ENCODE data around the gene HPSE2. TPM values are rescaled to one million over a fixed set of nuclear protein-coding genes. Genes with fewer than 3 reads are reported as not detected.
"Not testable (repeated sequence)": the region's sequence is repeated elsewhere in the genome, so short reads cannot be mapped to it uniquely, and the experiment has no call there.

HPSE2 gene
- total RNA-seq, 2 experiments from 2014 or later: not detected

- H3K4me1 Mint-ChIP-seq: no peaks in the 10 kb centered on the region
- CTCF ChIA-PET: interaction anchor here (0.6 kb wide), 1 partner anchor 814 kb away, joined by 4 read pairs; no protein-coding TSS in a partner anchor
- H3K4me3 Mint-ChIP-seq: no peak overlapping the region
- no peak overlapping the region for H3K27ac Mint-ChIP-seq
- H3K9me3 Mint-ChIP-seq (ENCODE audit: low read depth): no peaks in the 10 kb centered on the region
- no peaks in the 10 kb centered on the region for H3K36me3 Mint-ChIP-seq (ENCODE audit: low read depth)
- peaks cover 16% of the 10 kb centered on the region for H3K27me3 Mint-ChIP-seq
- DNase-seq (no peak), ATAC-seq (no peak)
- intact Hi-C loops (cut with DNase I, micrococcal nuclease): no loop called here
- POLR2A ChIA-PET: no interaction called here
Measured at GRCh38 chr10:98577168-98577567, 658.5 kb downstream of the HPSE2 start.

GRCh38 chr10:98576096-98576495 lies 659.6 kb downstream of the HPSE2 start:
- H3K9me3 Mint-ChIP-seq (ENCODE audit: low read depth): no peaks in the 10 kb centered on the region
- no peak for DNase-seq
- no peak overlapping the region for H3K27ac Mint-ChIP-seq
- POLR2A ChIA-PET: no interaction called here
- no peak for ATAC-seq
- H3K27me3 Mint-ChIP-seq: peaks cover 16% of the 10 kb centered on the region
- H3K4me1 Mint-ChIP-seq: no peaks in the 10 kb centered on the region
- H3K36me3 Mint-ChIP-seq (ENCODE audit: low read depth): no peaks in the 10 kb centered on the region
- CTCF ChIA-PET: no interaction called here
- intact Hi-C loops (cut with DNase I, micrococcal nuclease): no loop called here
- no peak overlapping the region for H3K4me3 Mint-ChIP-seq

- CTCF ChIA-PET: no interaction called here
- Mint-ChIP-seq H3K36me3 (ENCODE audit: low read depth) (no peaks in the 10 kb centered on the region), H3K4me3 (no peak overlapping the region), H3K9me3 (ENCODE audit: low read depth) (no peaks in the 10 kb centered on the region), H3K4me1 (no peaks in the 10 kb centered on the region), H3K27me3 (peaks cover 11% of the 10 kb centered on the region), H3K27ac (no peak overlapping the region)
- ATAC-seq (no peak), DNase-seq (no peak)
- intact Hi-C loops (cut with DNase I, micrococcal nuclease): no loop called here
- POLR2A ChIA-PET: no interaction called here
Measured at GRCh38 chr10:98572594-98572993, 663.1 kb downstream of the HPSE2 start.

GRCh38 chr10:98570834-98571233 lies 664.8 kb downstream of the HPSE2 start:
- DNase-seq (no peak), ATAC-seq (no peak)
- Mint-ChIP-seq H3K9me3 (ENCODE audit: low read depth) (no peaks in the 10 kb centered on the region), H3K27ac (no peak overlapping the region), H3K27me3 (peaks cover 11% of the 10 kb centered on the region), H3K4me1 (no peaks in the 10 kb centered on the region), H3K4me3 (no peak overlapping the region), H3K36me3 (ENCODE audit: low read depth) (no peaks in the 10 kb centered on the region)
- POLR2A ChIA-PET: interaction anchor here (0.6 kb wide), 1 partner anchor 481 kb away, joined by 3 read pairs; no protein-coding TSS in a partner anchor
- intact Hi-C loops (cut with DNase I, micrococcal nuclease): no loop called here
- CTCF ChIA-PET: no interaction called here

GRCh38 chr10:98569853-98570252 lies 665.8 kb downstream of the HPSE2 start:
- ATAC-seq (no peak), DNase-seq (no peak)
- intact Hi-C loops (cut with DNase I, micrococcal nuclease): no loop called here
- no peaks in the 10 kb centered on the region for H3K9me3 Mint-ChIP-seq (ENCODE audit: low read depth)
- no peak overlapping the region for H3K27ac Mint-ChIP-seq
- no peak overlapping the region for H3K4me3 Mint-ChIP-seq
- H3K36me3 Mint-ChIP-seq (ENCODE audit: low read depth): no peaks in the 10 kb centered on the region
- H3K27me3 Mint-ChIP-seq: peaks cover 11% of the 10 kb centered on the region
- POLR2A ChIA-PET: no interaction called here
- H3K4me1 Mint-ChIP-seq: no peaks in the 10 kb centered on the region
- CTCF ChIA-PET: no interaction called here

- ATAC-seq (no peak), DNase-seq (no peak)
- intact Hi-C loops (cut with DNase I, micrococcal nuclease): no loop called here
- POLR2A ChIA-PET: no interaction called here
- H3K27ac Mint-ChIP-seq: no peak overlapping the region
- CTCF ChIA-PET: no interaction called here
- H3K9me3 Mint-ChIP-seq (ENCODE audit: low read depth): no peaks in the 10 kb centered on the region
- H3K4me3 Mint-ChIP-seq: no peak overlapping the region
- H3K27me3 Mint-ChIP-seq: peaks cover 11% of the 10 kb centered on the region
- no peaks in the 10 kb centered on the region for H3K4me1 Mint-ChIP-seq
- no peaks in the 10 kb centered on the region for H3K36me3 Mint-ChIP-seq (ENCODE audit: low read depth)
Measured at GRCh38 chr10:98568551-98568950, 667.1 kb downstream of the HPSE2 start.

GRCh38 chr10:98567391-98568133 lies 668.1 kb downstream of the HPSE2 start:
- Mint-ChIP-seq H3K27me3 (peaks cover 9% of the 10 kb centered on the region), H3K4me1 (no peaks in the 10 kb centered on the region), H3K36me3 (ENCODE audit: low read depth) (no peaks in the 10 kb centered on the region), H3K9me3 (ENCODE audit: low read depth) (no peaks in the 10 kb centered on the region), H3K4me3 (no peak overlapping the region), H3K27ac (no peak overlapping the region)
- CTCF ChIA-PET: interaction anchor here (0.9 kb wide), 1 partner anchor 33 kb away, joined by 3 read pairs; no protein-coding TSS in a partner anchor
- intact Hi-C loops (cut with DNase I, micrococcal nuclease): no loop called here
- ATAC-seq: no peak
- DNase-seq: no peak
- POLR2A ChIA-PET: interaction anchor here (0.5 to 0.7 kb wide), 2 partner anchors 22 to 206 kb away, joined by 3 to 4 read pairs; no protein-coding TSS in a partner anchor

GRCh38 chr10:98563811-98564210 lies 671.8 kb downstream of the HPSE2 start:
- H3K27ac Mint-ChIP-seq: no peak overlapping the region
- ChIA-PET CTCF (no interaction called here), POLR2A (no interaction called here)
- no peaks in the 10 kb centered on the region for H3K9me3 Mint-ChIP-seq (ENCODE audit: low read depth)
- no peak for DNase-seq
- H3K4me3 Mint-ChIP-seq: no peak overlapping the region
- no peaks in the 10 kb centered on the region for H3K4me1 Mint-ChIP-seq
- intact Hi-C loops (cut with DNase I, micrococcal nuclease): no loop called here
- no peaks in the 10 kb centered on the region for H3K36me3 Mint-ChIP-seq (ENCODE audit: low read depth)
- ATAC-seq: no peak
- peaks cover 5% of the 10 kb centered on the region for H3K27me3 Mint-ChIP-seq

- ChIA-PET CTCF (no interaction called here), POLR2A (no interaction called here)
- H3K4me3 Mint-ChIP-seq: no peak overlapping the region
- no peaks in the 10 kb centered on the region for H3K9me3 Mint-ChIP-seq (ENCODE audit: low read depth)
- H3K36me3 Mint-ChIP-seq (ENCODE audit: low read depth): no peaks in the 10 kb centered on the region
- H3K4me1 Mint-ChIP-seq: no peaks in the 10 kb centered on the region
- H3K27me3 Mint-ChIP-seq: peaks cover 3% of the 10 kb centered on the region
- no peak overlapping the region for H3K27ac Mint-ChIP-seq
- no peak for DNase-seq
- intact Hi-C loops (cut with DNase I, micrococcal nuclease): no loop called here
- no peak for ATAC-seq
Measured at GRCh38 chr10:98560565-98560964, 675.1 kb downstream of the HPSE2 start.

GRCh38 chr10:98556061-98556460 lies 679.6 kb downstream of the HPSE2 start:
- ATAC-seq (no peak), DNase-seq (no peak)
- ChIA-PET CTCF (no interaction called here), POLR2A (no interaction called here)
- peaks cover 8% of the 10 kb centered on the region for H3K27me3 Mint-ChIP-seq
- intact Hi-C loops (cut with DNase I, micrococcal nuclease): no loop called here
- no peaks in the 10 kb centered on the region for H3K36me3 Mint-ChIP-seq (ENCODE audit: low read depth)
- H3K9me3 Mint-ChIP-seq (ENCODE audit: low read depth): no peaks in the 10 kb centered on the region
- H3K4me3 Mint-ChIP-seq: no peak overlapping the region
- H3K27ac Mint-ChIP-seq: no peak overlapping the region
- H3K4me1 Mint-ChIP-seq: no peaks in the 10 kb centered on the region

GRCh38 chr10:98555021-98555619 lies 680.5 kb downstream of the HPSE2 start:
- Mint-ChIP-seq H3K9me3 (ENCODE audit: low read depth) (no peaks in the 10 kb centered on the region), H3K4me1 (no peaks in the 10 kb centered on the region), H3K36me3 (ENCODE audit: low read depth) (no peaks in the 10 kb centered on the region), H3K27ac (no peak overlapping the region), H3K27me3 (peaks cover 8% of the 10 kb centered on the region), H3K4me3 (no peak overlapping the region)
- no peak for DNase-seq
- intact Hi-C loops (cut with DNase I, micrococcal nuclease): no loop called here
- POLR2A ChIA-PET: no interaction called here
- CTCF ChIA-PET: interaction anchor here (0.8 kb wide), 1 partner anchor 87 kb away, joined by 3 read pairs; no protein-coding TSS in a partner anchor
- no peak for ATAC-seq

GRCh38 chr10:98541561-98541960 lies 694.1 kb downstream of the HPSE2 start:
- H3K9me3 Mint-ChIP-seq (ENCODE audit: low read depth); CTCF ChIA-PET; H3K4me3 Mint-ChIP-seq; ATAC-seq; H3K27me3 Mint-ChIP-seq; POLR2A ChIA-PET; DNase-seq; intact Hi-C loops (cut with DNase I, micrococcal nuclease); H3K36me3 Mint-ChIP-seq (ENCODE audit: low read depth); H3K27ac Mint-ChIP-seq; H3K4me1 Mint-ChIP-seq: not testable (repeated sequence)
